VCaP (cell line): ENCODE results near the gene PTPRN2.

ENCODE experiments used
- H3K27ac ChIP-seq: fragments of 450-650 bp; 2 replicates; pipeline ENCODE4 v1.5.1; 2017
- CTCF ChIP-seq: fragments of 450-650 bp; conservative IDR thresholded peaks from 2 replicates; pipeline ENCODE4 v1.5.1; 2017; ENCODE audit warnings: mild to moderate bottlenecking, moderate library complexity

The PTPRN2 gene

GRCh38 chr7:157661611-157661975 is 926.0 kb downstream of the PTPRN2 start:
- no peak for TF ChIP-seq CTCF
- H3K27ac ChIP-seq: no peak overlapping the region

GRCh38 chr7:157660971-157661610 is 926.5 kb downstream of the PTPRN2 start:
- H3K27ac ChIP-seq: no peak overlapping the region
- no peak for TF ChIP-seq CTCF

DNA sequence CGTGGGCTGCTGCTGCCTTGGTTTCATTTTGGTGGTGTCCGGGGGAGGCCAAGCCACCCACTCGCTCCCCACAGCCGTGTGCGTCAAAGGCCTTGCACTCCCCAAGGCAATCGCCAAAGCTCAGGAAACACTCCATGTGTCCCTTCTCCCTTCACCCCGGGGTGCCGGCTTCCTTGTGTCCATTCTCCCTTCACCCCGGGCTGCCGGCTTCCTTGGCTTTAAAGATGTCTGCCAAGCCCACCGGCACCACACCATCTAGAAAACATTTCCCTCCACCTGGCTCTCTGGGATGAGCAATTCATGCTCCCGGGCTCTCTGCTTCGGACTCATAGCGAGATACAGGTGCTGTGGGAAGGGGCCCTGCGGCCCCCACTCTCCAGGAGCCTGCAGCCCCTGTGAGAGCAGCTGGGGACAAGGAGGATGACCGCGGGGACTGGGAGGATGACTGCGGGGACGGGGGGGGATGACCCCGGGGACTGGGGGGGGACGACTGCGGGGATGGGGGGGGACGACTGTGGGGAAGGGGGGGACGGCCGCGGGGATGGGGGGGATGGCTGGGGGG is 928.7 kb downstream of the PTPRN2 start:
- no peak for TF ChIP-seq CTCF
- no peak overlapping the region for H3K27ac ChIP-seq

- no peak overlapping the region for H3K27ac ChIP-seq
- TF ChIP-seq CTCF: no peak
These were observed 929.6 kb downstream of the PTPRN2 start for GRCh38 chr7:157657741-157658740.

DNA sequence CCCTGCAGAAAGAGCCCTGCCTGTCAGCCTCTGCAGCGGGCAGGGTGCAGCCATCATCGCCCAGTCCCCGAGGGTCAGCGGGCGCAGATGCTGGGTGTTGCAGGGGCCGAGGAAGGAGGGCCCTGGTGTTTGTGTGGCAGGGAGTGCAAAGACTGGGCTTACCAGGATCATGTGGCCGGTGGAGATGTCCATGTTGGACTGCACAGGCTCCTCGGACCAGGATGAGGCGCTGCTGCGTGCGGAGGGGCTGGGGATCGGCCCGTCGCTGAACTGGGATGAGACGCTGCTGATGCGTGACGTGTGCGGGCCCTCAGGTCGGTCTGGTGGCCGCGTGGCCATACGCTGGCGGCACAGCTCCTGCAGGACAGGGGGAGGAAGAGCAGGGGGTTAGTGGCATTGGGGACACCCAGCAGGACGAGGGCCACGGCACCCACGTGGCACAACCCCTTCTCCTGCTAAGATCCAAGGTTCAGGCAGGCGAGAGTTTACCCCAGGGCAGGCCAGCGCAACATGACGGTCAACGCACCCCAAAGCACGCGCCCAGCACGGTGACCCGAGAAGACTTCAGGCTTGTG is 931.3 kb downstream of the PTPRN2 start:
- TF ChIP-seq CTCF: 0 out of 2 replicates have a peak, but pooled peaks have one; percentile 13
- no peak overlapping the region for H3K27ac ChIP-seq

DNA sequence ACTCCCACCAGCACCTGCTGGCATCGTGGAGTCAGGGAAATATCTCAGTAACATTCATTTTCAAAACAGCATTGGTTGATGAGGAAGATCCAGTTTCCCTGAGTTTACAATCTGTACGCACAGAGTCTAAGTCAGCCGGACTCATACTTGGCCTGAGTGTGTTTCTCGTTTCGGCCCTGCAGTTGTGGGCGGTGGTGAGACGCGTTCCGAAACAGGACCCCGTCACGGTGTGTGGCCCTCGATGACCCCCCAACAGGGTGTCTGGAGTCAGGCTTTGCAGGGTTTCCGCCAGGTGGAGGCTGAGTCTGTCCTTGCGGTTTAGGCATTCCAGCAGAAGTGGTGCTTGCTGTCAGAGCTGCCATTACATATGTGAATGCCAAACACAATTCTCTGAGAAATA is 933.3 kb downstream of the PTPRN2 start:
- no peak for TF ChIP-seq CTCF

DNA sequence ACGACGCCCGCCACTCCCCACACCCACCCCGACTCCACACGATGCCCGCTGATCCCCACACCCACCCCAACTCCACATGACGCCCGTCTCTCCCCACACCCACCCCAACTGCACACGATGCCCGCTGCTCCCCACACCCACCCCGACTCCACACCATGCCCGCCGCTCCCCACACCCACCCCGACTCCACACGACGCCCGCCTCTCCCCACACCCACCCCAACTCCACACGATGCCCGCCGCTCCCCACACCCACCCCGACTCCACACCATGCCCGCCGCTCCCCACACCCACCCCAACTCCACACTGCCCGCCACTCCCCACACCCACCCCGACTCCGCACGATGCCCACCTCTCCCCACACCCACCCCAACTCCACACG is 933.8 kb downstream of the PTPRN2 start:
- TF ChIP-seq CTCF: no peak

More for the DNA sequence above, 933.3 kb downstream of the PTPRN2 start:
- no peak overlapping the region for H3K27ac ChIP-seq

More for the DNA sequence above, 933.8 kb downstream of the PTPRN2 start:
- H3K27ac ChIP-seq: no peak overlapping the region
